ENCODE measurements around the gene PPFIBP1.
"Not testable (repeated sequence)": the region's sequence is repeated elsewhere in the genome, so short reads cannot be mapped to it uniquely, and the experiment has no call there.

Gene PPFIBP1

DNA sequence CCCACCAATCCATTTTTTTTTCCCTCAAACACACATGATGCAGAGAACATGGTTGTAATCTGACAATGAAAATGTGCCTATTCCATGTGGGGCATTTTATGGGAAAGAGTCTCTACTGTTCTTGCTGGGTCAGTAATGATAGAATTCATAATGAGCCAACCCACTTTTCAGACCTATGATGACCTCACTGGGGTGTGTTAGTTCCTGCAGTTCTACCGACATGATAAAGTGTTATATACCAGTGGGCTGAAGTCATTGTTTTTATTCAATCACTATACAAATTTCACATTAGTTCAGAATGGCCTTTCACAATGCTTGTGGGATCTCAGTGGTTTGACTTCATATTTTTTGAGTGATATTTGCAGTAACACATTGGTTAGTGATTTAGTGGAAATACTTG lies 47.5 kb downstream of the PPFIBP1 start:
- DNase-seq, result no peak

- no peak for DNase-seq
Observed at GRCh38 chr12:27572486-27573255, 48.7 kb downstream of the PPFIBP1 start.

- DNase-seq, result no peak
Observed at GRCh38 chr12:27573972-27574371, 50.0 kb downstream of the PPFIBP1 start.

- DNase-seq, result no peak
Observed at GRCh38 chr12:27575090-27575761, 51.2 kb downstream of the PPFIBP1 start.

DNA sequence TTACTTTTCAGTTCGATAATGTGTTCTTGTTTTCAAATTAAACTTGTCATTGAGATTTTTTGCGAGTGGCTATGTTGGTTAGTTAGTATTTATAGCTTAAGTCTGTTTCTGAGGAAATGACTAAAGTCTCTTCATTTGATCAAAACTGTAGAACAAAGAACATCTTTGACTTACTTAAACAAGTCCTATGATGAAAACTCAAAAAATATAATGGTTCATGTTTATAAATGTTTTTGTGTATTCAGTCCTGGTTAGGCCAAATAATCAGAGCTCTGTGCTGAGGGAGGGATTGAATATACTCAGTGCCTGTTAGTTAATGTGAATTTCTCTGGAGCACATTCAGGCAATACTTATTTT lies 51.7 kb downstream of the PPFIBP1 start:
- DNase-seq, result no peak

GRCh38 chr12:27576667-27577347 lies 52.8 kb downstream of the PPFIBP1 start:
- DNase-seq, result no peak

DNA sequence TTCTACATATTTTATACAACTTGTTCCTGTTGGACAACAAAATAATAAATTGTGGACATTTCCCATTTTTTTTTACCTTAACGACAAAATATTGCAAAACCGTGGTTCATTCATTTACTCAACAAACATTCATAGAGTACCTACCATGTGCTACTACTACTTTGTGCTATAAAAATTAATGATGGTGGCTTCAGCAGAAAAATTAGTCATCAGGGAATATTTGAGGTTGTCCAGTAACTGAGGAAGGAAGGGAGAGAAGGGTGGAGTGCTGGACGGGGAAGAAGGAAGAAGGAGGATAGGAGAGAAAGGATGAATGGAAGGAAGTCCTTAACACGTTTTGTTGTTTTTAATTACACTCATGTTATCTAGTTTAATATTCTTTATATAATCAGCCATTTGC lies 53.7 kb downstream of the PPFIBP1 start:
- DNase-seq, result no peak

GRCh38 chr12:27578689-27579372 lies 54.8 kb downstream of the PPFIBP1 start:
- DNase-seq, result no peak

DNA sequence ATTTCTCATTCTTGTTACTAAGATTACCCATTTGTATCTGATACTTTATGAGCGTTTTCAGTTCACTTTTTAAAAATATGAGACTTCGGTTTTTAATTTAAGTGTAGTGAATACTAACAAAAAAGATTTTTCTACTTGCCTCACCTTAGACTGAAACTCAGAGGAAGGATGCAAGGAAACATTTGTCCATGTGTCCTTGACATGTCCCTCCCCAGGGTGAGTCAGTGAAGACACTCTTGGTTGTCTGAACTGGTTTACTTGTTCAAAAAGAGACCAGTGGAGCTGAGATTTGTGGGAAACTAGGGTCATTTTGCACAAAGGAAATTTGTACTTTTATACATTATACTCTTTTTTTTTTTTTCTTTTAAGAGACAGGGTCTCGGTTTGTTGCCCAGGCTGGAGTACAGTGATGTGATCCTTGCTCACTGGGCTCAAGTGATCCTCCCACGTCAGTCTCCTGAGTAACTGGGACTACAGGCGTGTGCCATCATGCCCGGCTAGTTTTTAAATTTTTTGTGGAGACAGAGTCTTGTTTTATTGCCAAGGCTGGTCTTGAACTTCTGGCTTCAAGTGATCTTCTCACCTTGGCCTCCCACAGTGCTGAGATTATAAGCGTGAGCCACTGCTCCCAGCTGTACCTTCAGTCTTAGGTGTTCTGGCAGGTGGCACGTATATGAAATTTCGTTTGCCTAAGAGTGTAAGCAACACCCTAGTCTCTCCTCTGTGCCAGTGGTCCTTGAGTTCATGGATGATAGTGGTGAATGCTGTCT lies 56.7 kb downstream of the PPFIBP1 start:
- DNase-seq, result no peak

GRCh38 chr12:27581331-27581671 lies 57.3 kb downstream of the PPFIBP1 start:
- not testable (repeated sequence) for DNase-seq

DNA sequence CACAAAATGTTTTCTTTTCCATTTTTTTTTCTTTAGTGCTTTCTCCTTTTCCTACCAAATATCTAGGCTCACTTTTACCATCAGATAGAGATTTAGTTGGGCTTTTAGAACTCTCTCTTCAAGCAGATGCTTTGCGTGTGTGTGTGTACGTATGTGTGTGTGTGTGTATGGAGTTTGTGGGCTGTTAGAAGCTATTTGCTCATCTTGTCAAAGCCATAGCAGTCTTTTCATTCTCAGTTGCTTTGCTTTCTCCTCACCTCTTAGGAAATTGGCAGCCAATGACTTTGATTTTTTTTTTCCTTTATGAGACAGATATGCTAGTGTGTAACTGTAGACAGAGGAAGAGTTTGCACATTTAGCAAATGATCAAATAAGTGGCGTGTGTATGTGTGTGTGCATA lies 57.8 kb downstream of the PPFIBP1 start:
- not testable (repeated sequence) for DNase-seq

- DNase-seq, result not testable (repeated sequence)
Observed at GRCh38 chr12:27582445-27582844, 58.4 kb downstream of the PPFIBP1 start.

DNA sequence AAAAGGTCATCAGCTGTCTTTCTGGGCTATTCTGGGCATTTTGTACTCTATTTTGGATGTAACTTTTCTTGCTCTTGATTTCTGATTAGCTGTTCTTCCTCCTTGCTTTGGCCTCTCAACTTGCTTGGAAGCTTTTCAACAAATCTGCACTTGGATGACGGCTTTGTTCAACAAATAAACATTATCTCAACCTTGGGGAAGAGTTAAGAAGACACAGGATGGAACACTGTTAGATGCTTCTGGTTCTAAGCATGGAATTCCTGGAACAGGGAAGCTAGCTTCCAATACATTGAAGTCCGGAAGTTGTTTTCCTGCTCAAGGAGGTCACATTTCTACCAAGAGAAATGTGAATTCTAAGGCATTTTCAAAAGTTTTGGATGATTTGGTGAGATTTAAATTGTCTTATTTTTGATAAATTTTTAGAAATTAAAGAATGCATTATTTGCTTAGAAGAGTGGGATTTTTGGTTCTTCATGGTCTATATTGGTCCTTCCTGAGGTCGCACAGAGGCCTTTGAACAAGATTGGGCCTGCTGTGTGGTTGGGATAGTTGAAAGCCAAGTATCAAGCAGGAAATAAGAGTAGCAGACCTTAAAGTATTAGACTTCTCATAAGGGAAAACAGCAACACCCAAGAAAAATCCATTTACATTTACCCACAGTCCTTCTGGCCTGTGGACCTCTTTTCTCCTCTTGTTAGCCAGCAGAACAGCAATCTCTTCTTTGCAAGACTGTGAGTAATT lies 59.2 kb downstream of the PPFIBP1 start:
- no peak for DNase-seq

DNA sequence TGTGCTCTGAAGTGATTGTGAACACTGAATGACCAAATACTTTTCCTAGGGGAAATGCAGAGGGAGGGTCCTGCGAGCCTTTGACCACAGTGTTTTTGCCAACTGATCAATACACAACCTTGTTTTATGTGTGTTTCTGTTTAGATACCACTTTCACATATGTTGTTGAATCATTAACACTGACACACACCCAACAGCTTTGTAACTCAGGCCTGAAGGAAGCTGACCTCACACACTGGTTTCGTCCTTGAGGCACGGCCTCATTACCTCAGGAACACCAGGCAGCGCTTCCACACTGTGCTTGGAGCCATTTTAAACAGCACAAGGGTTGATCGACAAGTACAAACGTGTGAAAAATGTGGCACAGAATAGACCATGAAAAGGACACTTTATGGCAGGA lies 60.0 kb downstream of the PPFIBP1 start:
- DNase-seq, result no peak

DNA sequence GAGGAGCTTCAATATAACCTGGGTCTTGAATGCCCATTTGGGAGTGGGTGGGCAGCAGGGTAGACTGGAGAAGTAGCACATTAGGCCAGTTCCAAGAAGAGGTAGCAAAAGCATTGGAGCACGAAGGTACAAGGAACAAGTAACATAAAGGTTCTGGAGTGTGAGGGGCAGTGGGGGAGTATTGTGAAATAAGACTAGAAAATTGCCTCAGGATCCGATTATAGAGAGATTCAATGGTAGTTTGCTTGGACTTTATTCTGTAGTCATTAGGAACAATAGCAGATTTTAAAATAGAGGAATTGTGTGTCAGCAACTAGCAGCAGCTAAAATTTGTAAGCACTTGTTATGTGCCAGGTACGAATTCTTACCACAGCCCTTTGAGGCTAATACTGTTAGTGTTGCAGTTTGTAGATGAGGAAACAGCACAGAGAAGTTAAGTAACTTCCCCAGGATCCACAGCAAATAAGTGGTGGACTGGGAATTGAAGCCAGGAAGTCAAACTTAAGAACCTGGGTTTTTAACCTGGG lies 61.8 kb downstream of the PPFIBP1 start:
- no peak for DNase-seq

DNA sequence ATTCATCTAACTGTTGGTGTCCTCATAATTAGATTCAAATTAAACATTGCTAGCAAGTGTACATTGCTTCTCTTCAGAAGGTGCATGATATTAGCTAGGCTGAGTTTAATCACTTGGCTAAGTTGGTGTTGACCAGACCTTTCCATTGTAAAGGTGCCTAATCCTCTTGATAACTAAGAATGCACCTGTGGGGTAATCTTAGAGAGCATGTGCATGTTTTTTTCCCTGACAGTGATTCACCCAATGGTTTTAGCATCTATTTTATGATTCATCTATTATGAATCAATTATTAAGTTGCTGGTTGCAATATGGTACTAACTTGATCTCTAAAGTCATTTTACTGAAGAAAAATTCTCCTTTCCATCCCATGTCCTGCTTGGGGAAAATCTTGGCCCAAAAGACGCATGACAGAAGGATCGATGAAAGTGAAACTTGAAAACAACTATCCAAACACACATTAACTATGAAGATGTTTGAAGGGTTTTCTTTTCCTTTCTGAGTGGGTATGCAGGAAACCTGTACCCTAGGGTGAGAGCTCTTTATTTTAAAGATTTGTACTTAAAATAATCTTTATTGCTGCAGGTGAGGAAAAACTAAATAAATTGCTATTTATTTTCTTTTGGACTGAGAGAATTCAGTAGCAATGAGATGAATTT lies 64.2 kb downstream of the PPFIBP1 start:
- not testable (repeated sequence) for DNase-seq

GRCh38 chr12:27588776-27589175 lies 64.8 kb downstream of the PPFIBP1 start:
- DNase-seq, result no peak

- DNase-seq, result no peak
Observed at GRCh38 chr12:27589419-27589818, 65.4 kb downstream of the PPFIBP1 start.

GRCh38 chr12:27591698-27592097 lies 67.7 kb downstream of the PPFIBP1 start:
- not testable (repeated sequence) for DNase-seq

DNA sequence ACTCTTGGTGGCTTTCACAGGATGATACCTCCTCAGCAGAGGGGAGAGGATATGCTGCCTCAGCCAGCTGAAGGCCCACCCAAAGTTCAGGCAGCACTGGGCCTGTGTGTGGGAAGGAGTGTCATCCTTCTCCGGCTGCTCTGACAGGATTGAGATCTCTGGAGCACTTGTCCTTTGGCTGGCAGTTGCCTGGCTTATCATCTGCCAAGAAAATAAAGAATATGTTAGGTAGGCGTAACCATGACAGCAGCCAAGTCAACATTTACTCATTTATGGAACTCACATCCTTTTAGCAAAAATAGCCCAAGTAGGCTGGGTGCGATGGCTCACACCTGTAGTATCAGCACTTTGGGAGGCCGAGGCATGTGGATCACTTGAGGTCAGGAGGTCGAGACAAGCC lies 68.5 kb downstream of the PPFIBP1 start:
- DNase-seq, result no peak

- no peak for DNase-seq
Observed at GRCh38 chr12:27593266-27593665, 69.3 kb downstream of the PPFIBP1 start.
